Raji (cell line): ENCODE measurements around the gene LYRM4.

Experiments used
- POLR2A ChIP-seq: IDR thresholded peaks from 2 replicates; pipeline ENCODE4 v1.6.1; 2011; ENCODE audit warnings: low read depth, low read length, control low read depth; ENCODE audit not compliant: insufficient read depth

The LYRM4 gene

DNA sequence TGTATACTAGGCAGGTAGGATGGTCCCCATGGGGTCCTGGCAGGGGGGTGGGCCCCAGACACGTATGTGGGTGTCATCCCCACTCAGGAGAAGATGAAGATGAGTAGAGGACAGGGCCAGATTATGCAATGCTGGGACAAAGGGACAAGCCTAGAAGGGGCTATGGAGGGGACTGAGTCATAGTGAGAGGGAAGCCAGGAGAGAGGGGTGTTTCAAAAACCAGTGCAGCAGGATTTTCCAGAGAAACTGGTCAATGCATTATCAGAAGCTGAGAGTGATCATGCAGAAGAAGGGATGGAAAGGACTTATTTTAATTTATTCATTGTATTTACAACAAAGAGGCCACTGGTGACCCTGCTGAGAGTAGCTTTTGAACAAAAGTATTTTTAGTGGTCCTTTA, 101.6 kb downstream of the LYRM4 start:
- no peak for TF ChIP-seq POLR2A

DNA sequence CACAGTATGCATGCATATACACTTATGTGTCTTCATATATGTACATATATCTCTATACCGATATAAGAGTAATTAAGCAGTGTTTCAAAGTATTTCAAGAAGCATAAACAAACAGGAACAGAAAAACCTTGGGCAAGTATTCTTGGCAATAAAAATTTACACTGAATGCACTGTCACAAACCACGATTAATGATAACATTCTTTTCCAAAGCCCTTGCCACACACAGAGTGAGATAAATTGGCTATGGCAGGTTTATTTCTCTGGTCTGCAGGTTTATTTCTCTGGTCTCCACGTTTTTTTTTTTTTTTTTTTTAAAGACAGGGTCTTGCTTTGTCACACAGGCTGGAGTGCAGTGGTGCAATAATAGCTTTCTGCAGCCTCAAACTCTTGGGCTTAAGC, 102.6 kb downstream of the LYRM4 start:
- TF ChIP-seq POLR2A: no peak

DNA sequence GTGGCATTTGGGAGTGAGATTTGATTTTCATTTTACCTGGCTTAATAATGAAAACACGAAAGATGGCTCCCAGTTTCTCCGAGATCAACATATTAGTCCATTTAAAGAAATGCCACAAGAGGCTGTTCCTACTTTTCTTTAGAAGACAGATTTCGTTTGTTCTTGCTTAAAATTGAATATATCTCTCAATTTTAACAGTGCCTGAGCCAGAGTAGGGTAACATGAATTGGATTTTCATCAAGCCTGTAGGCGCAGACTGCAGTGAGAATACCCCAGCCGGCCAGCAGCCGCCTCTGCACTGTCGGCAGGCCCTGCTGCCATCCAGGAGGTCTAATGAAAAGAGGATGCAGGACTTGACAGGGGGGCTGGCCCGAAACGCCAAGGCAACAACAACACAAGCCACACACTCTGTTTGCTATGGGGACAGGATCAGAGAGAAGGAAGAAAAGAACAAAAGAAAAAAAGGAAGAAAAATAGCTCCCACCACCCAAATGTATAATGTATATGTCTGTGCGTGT, 103.1 kb downstream of the LYRM4 start:
- TF ChIP-seq POLR2A: no peak

DNA sequence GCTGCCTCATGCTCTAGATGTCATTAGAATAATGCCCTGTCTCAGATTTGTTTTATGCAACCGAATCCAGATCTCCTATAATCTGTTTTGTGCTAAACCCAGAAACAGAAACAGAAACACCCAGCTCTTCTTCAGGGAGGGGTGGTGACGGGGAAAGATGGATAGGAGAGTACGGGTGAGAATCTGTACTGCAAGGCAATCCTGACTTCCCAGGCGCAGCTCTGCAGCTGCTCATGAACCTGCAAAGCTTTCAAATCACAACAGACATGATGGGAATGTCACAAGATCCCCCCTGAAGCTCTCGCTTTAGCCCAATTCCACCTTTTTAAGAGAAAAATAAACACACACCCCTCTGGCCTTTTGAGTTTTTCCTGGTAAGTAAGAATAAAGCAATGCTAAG, 104.1 kb downstream of the LYRM4 start:
- TF ChIP-seq POLR2A: no peak

DNA sequence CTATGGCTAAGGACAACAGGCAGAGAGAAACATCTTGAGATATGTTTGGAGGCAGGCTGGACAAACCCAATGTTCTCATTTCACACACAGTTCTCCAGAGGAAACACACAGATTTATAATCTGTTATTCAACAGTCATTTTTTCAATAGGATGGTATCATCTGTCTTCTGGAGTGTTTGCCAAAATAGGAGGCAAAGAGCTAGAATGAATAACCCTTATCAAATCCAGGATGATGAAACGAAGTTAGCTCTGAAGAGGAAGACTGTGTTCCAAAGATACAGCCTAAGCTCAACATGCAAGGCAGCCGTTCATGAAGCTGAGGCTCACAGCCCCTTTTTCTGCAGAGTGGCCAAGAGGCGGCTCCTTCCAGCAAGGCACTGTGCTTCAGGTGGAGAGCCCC, 104.8 kb downstream of the LYRM4 start:
- TF ChIP-seq POLR2A: no peak

DNA sequence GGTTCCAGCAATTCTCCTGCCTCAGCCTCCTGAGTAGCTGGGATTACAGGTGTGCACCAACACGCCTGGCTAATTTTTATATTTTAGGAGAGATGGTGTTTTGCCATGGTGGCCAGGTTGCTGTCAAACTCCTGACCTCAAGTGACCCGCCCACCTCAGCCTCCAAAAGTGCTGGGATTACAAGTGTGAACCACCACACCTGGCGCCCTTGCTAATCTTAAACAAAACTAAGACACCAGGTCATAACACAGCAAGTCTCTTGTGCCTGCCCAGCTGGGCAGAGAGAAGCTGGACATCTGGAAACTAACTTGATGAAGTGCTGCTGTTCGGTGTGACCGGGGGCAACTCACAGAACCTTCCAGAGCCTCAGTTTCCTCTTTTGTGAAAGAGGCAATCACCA, 107.6 kb downstream of the LYRM4 start:
- TF ChIP-seq POLR2A: no peak

DNA sequence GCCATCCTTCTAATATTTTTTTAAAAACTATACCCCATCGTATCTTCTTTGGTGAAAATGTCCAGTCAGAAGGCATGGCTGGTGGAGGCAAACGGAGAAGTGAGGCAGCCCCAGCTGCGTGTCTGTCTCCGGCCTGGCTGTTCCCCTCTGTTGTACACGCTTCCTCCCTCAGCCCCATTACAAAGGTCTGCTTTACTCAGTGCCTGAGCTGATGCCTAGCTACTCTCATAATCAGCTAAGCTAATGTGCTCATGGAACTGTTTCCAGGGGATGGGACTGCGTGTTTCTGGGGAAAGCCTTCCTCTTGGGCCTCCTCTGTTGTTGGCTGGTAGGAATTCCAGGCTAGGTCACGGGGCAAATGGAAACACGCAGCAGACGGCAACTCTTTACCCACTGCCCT, 108.3 kb downstream of the LYRM4 start:
- TF ChIP-seq POLR2A: no peak

DNA sequence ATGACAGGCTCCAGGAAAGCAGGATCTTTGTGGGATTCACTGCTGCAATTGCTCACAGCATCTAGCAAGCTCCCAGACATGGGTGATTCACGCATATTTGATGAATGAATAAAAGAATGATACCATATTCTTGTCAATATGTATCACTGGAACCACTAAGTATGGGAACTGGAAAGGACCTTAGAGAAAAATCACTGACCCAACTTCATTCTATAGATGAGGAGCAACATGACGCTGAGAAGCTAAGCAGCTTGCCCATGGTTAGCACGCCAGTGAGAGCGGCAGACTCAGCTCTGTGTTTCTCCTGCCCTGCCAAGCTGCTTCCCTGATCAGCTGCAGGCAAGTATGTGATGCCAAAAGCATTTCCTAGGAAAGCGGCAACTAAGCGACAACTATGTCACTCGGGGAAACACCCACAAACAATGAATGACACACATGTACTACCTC, 108.8 kb downstream of the LYRM4 start:
- no peak for TF ChIP-seq POLR2A

DNA sequence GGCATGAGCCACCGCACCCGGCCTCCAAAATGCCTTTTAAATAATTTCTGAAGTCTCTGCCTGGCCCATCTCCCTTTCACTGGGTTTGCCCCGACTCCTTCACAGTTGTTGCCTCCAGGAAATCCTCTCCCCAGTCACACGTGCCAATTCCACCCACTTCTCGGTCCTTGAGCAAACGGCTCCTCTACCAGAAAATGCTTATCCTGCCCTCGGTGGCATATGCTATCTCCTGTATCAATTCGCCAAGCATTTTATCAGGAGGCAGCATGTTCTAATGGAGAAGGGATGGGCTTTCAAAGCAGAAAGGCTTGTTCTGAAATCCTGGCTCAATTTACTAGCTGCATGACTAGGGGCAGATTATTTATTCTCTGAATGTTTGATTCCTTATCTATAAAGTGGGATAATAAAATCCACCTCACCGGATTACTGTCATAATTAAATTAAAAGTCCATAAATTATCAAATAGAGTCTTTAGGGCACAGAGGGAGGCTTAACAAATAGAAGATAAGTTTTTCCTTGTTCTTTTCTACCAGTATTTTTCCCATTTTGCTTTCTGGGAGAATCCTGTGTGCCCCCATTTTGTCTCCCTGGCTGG, 109.3 kb downstream of the LYRM4 start:
- no peak for TF ChIP-seq POLR2A

DNA sequence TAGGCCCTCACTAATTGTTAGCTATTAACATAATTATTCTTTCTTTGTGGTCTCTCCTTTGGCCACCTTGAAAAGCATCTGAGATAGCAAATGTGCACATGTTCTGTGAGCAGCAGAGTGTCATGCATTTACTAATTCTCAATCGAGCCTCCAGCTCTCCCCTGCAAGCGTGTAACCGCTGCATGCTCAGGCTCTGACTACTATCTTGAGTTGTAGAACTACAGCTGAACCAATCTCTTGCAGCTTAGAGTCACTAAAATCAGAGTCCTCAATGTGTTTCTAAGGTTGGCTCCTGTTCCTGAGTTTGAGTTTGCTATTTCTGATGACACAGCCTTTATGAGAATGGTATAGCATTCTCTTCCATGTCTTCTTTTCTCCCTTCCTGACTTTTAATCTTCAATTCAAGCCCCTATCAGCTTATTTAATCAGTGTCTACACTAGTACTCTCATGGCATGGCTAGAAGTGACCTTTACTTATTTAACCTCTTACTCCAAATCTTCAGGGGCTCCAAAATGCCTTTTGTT, 110.1 kb downstream of the LYRM4 start:
- TF ChIP-seq POLR2A: no peak

DNA sequence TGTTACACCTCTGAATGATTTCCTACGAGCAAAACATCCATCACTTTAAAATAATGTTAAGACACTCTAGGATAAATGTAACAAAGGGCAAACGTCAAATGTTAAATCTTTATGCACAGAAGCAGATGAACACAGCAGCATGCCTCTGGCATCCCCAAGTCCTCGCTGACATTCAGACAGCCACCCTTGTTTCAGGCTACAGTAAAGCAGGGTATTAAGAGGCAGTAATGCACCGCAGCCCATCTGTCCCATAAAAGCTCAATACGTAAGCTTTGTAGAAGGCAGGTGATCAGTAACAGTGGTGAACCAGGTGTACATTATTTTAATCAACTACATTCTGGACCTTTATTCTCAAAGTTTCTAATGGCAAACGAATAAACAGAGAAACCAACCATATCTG, 110.9 kb downstream of the LYRM4 start:
- TF ChIP-seq POLR2A: no peak

DNA sequence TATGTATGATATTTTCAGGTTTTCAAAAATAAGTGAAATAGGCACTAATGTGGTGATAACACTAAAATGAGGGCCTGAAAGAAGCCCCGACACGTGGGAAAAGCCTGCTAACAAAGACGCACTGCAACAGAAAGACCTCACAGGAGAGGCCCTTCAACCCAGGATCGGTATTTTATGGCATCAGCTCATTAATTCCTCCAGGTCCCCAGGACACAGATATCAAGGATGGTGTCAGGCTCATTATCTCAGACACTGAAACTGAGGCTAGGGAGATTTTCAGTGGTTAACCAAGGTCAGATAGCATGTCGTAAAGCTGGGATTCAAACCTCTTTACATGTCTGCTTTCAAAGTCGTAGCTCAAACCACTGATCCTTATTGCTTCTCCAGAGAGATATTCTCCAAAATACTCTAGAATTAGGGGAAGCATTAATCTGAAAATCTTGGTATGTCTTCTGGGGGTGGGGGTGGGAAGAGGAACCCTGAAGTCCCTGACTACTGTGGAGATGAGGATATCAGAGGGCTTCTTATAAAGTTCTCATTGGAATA, 111.5 kb downstream of the LYRM4 start:
- no peak for TF ChIP-seq POLR2A

DNA sequence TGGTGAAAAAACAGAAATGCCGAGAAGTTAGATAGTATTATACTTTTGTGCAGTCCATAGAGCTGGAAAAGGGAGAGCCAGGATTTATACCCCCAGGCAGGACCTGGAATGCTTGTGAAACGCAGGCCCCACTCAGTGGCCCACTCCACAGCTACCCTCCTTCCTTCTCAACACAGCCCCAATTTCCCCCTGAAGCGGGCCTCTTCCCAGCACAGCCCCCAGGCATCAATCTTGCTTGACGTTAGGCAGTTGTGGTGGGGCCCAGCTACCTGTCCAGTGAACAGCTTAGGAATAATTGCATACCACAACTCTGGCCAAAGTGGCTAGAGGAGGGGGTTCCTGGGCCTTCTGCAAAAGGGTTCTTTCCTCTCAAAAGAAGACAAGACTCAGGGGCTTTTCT, 114.4 kb downstream of the LYRM4 start:
- no peak for TF ChIP-seq POLR2A

DNA sequence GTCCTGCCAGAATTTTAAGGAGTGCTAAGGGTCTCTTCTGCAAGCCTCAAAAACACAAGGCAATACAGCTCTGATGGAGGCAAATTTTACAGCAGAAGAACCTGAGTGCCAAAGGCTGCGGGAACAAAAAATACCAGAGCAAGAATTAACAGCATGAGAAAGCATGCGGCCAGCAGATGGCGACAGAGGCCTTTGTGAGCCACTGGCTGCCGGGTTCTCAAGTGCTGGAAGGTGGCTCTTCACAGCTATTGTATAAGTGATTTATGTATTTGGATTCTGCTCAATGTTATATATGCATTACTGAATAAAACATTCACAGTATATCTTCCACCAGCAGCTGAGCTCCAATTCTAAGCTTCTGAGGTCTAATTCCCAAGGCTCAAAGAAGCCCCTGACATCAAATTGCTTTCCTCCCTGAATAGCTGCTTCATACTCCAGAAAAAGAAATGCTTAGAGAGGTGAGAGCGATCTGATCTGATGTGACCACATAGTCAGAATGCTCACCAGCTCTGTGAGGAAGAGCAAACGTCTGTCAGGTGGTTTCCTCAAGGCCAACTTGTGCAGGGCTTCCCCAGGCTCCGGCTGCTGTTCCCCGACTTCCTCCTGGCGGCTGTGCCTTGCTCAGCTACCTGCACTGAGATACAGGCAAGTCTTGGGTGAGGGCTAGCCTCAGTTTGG, 117.0 kb downstream of the LYRM4 start:
- TF ChIP-seq POLR2A: no peak

DNA sequence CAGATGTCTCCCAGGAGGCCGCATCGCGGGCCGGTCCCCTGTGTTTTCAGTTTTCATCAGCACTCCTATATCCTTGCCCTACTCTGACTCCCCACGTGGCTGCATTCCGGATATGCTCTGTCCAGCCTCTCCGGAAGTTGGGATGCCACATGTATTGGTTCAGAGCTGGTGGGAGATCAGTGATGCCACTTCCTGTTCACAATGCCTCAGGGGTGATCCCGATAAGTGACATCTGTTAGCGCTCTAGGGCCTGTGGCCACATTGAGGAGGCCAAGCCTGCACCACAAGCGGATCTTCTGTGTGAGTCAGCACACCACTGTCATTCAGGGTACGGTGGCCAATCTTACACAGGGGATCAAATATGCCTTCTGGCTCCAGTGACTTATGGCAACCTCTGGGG, 117.8 kb downstream of the LYRM4 start:
- no peak for TF ChIP-seq POLR2A

DNA sequence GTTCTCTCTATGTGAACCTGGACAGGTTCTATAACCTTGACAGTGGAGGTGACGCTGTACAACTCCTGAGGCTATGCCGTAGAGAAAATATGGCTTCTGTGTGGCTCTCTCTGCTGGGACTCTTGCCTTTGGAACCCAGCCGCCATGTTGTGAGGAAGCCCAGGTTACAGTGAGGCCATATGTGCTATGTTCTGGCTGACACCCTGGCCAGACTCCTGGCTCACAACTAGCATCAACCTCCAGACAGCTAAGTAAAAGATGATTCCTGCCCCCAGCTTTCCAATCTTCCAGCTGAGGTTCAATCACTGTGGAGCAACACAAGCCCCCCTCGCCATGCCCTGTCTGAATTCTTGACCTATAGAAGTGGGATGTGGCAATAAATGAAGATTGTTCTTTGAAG, 118.6 kb downstream of the LYRM4 start:
- no peak for TF ChIP-seq POLR2A

DNA sequence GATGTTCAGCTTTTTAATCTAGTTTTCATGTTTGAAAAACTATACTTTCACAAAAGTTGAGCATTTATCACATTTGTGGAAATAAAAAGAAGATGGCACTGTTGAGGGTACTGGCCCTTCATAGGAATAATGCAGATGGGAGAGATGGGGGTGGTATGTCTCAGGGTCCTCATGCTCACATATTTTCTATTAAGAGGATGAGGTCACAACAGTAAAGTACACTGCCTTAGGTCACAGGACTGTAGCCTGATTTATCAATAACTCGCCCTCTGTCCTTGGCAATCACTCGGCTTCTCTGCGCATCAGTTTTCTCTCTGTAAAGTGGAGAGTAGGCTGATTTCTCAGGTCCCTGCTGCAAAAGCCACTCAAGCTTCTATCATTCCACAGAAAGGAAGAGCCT, 119.7 kb downstream of the LYRM4 start:
- no peak for TF ChIP-seq POLR2A
